HG03066 (cell line): Measurements from ENCODE around the gene CCL5.
"Not testable (repeated sequence)": the region's sequence is repeated elsewhere in the genome, so short reads cannot be mapped to it uniquely, and the experiment has no call there.

Experiments used
- ATAC-seq: cut with Tn5 transposase; IDR thresholded peaks from one replicate; pipeline ENCODE4 v1.9.1; 2021; ENCODE audit warnings: low read depth; ENCODE audit not compliant: unreplicated experiment

Gene CCL5

DNA sequence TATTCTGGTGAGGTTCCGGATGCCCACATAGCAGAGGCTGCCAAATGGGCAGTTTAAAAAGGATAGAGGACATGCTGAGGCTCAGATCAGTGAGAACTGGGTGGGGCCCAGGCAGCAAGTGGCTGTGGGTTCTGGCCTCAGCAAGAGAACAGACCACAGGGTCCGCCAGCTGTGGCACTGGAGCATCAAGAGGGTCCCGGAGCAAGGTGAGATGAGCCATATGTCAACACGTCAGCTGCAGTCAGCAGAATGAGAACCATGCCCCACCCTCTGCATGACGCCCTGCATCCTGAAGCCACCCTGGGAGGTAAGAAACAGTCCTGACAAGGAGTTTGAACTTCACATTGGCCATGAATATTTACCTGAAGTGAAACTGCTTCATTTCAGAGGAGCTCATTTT, 20.1 kb upstream of the CCL5 start:
- no peak for ATAC-seq

DNA sequence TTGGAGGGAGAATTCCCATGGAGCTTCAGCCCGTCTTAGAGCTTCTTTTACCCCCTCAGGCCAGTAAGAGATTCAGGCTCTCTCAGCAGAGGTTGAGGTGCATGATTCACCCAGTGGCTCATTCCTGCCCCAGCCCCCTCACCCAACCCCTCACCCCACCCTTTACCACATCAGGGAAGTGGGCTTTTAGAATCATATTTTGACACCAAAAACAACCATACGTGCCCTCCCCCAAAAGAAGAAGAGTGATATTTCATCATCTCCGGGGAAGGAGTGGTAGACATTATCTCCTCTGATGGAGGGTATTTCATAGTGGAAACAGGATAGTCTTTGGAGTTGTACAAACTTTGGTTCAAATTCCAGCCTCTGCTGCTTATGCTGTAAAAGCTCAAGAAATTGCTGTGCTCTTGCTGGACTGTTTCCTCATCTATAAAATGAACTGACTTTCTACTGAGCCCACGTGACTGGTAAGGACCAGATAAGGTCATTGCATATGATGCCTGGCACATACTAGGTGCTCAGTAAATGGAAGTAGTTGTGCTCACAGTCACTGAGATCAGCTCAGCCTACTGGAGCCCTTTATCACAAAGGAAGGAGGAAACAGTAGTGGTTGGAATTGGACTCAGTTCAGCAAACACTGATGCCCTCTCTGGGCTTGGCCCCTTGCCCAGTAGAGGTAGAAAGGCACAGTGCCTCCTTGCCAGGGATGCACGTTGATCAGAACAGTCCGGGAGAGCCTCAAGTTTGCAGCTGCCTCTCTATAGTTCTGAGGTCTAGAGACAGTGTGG, 18.3 kb upstream of the CCL5 start:
- no peak for ATAC-seq

DNA sequence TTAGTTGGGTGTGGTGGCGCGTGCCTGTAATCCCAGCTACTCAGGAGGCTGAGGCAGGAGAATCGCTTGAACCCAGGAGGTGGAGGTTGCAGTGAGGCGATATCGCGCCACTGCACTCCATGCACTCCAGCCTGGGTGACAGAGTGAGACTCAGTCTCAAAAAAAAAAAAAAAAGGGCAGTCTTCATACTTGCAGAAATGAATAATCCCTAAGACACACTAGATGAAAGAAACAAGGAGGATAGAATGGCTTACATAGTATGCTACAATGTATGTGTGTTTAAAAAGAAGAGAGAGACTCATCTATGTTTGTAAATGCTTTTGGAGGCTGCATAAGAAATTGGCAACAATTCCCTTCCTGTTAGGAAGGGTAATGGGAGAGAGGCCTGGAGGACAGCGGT, 17.6 kb upstream of the CCL5 start:
- ATAC-seq = not testable (repeated sequence)

DNA sequence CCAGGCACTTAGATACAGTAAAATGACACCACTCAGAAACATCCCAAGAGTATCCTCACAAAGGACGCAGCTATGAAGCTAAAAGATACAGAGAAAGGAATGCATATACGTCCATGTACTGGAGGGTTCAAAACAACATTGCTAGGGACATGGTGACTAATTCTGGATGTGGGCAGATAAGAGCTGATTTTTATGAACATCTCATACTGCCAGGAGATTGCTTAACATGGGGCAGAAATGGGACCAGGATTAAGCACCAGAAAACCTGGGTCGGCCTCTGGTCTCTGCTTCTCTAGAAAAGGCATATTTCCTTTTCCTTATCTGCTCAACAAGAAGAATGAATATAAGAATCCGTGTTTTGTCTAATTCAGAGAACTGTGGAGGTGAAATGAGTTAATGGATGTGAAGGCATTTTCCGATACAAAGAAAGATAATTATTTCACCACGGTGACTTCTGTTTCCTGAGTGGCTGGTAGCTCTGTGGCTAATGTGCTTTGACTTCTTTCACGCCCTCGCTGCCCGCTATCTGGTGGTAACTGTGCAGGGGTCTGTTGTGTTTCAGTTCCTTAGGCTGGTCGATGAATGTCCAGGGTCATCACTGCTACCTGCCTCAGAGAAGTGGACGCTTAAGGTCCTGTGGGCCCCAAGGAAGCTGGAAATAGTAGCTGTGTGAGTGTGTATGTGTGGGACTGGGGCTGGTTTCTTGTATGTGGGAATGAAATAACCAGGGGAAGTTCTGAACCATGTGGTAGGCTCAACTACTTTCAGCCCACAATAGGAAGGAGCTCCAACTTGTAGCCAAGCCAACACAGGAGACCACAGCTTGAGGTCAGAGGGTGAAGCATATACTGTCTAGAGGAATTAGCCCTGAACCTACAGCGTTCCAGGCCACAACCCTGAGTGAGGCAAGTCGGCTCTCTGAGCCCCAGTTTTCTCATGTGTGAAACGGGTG, 15.8 kb upstream of the CCL5 start:
- peak; percentile 60 for ATAC-seq

DNA sequence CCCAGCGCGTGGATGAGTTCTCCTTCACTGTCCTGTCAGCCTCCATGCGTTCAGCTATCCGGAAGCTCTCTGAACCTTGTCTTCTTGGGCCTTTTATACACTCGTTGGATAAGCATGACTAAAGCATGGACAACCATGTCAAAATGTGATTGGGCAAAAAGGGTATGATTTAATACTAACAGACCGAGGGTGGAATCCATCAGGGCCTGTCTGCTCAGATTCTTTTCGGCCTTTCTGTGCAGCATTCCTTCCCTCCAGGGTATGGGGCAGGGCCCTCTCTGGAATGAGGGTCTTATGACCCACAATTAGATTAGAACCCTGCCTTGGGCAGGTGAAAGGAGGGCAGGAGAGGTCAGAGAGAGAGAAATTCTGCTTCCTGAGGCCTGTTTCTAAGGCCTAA, 14.0 kb upstream of the CCL5 start:
- ATAC-seq = no peak

DNA sequence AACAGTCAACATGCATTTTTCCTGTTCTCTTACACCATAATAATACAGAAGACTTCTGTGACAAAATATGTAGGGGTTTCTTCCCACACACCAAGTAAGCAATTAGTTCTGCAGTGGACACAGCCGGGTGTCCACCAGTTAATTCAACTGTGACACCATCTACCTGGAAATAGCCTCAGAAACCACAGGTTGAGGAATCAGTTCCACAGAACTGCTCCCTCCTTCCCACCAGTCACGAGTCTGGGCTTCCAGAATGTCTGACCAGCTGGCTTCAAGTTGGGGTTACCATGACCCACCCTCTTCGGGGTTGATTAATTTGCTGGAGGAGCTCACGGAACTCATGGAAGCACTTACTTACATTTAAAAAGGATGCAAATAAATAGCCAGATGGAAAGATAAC, 13.6 kb upstream of the CCL5 start:
- no peak for ATAC-seq

DNA sequence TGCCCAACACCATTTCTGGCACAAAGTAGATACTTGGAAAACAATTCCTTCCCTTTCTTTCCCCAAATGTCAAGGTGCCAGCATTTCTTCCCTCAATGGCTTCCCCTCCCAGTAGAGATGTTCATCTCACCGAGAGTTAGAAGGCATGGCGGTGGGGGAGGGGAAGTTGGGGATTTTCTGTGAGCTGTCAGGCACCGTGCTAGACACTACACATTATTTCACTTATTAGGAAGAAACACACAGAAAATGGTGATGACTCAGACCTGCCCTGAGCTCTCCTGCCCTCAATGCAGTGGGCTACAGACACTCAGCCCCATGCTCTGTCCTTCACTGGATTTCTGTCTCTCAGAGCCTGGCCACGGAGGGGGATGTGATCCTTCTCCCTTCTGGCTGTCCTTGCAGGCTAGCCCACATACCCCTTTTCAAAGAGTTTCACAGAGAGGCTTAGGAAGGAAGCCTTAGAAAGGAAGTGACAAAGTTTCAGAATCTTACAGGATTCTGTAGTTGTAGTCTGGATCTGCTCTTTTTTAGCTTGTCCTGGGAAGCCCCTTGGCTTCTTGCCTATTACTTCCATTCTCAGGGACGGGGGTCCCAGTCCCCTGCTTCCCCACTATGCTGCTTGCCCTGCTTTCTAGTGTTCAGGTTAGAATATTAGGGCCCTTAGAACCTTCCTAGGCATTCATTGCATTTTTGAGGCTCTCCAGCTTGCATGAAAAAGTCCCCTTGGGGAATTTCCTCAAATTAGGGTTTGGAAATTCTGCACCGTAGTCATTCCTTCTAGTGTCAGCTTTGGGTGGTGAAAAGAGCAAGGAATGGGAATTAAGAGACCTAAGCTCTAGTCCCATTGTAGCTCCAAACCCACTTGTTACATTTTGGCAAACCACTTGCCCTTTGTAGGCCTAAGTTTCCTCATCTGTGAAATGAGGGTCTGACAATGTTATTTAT, 12.2 kb upstream of the CCL5 start:
- ATAC-seq = no peak

DNA sequence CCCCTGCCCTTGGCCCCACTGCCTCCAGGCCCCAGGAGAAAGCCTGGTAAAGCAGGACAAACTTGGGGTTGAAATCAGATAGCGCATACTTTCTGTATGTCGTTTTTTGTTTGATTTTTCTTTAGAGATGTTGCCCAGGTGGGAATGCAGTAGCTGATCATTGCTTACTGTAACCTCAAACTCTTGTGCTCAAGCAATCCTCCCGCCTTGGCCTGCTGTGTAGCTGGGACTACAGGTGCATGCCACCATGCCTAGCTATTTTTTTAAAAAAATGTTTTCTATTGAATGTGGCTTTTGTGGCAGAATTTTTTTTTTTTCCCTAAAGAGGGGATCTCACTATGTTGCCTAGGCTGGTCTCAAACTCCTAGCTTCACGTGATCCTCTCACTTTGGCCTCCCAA, 11.1 kb upstream of the CCL5 start:
- ATAC-seq = no peak

DNA sequence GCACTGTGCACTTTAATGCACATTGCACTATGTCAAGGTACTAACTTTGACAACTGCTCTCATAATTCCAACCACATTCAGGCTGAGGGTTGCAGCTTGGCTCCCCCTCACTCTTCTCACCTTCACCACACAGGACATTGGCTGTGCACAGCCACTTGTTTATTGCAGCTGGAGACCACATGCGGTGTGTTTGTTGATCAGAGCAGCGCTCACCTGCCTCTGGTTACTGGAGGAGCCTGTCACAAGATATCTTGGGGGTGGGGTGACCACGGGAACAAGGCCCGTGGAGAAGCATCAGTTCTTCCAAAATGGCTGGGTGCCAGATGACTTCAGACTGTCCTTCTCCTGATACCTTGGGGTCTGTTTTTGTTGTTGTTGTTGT, 10.6 kb upstream of the CCL5 start:
- peak; percentile 61 for ATAC-seq

DNA sequence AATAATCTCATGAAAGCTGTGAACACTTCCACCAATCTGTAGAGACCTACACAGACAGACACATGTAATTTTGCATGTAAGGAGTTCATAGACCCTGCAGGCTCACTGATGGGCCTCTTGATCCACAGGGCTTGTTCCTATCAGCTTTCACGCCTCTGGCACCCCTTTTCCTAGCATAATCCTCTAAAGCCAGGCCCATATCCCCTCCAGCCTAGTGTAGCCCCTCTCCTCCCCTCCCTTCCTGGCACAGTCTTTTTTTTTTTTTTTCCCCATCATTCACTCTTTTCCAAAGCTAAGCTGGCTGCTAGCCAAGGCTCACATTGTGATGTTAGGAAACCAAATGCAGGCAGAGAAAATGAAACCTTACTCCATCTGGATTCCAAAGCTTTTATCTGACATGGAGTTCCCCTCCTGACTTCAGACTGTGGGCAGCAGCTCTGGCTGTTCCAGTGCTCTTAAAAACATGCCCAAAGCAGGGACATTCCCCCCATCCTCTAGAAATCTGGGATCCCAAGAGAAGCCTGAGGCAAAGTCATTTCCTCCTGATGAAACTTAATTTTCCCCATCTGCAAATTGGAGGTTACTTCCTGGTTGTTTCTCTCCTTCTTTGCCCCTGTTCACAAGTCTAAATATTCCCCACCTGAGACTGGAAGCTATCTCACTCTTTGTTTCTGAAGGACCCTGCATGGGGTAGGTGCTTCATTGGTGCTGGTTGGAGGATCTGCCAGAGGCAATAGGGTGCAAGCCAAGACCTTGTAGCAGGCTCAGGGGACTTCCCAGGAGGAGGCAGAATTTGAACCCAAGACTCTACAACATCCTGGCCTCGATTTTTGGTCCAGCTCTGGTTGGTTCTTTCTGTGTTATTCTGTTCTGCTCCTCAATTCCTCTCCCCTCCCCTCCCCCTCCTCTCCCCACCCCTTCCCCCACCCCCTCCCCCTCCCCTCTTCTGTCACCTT, 9.9 kb upstream of the CCL5 start:
- no peak for ATAC-seq

DNA sequence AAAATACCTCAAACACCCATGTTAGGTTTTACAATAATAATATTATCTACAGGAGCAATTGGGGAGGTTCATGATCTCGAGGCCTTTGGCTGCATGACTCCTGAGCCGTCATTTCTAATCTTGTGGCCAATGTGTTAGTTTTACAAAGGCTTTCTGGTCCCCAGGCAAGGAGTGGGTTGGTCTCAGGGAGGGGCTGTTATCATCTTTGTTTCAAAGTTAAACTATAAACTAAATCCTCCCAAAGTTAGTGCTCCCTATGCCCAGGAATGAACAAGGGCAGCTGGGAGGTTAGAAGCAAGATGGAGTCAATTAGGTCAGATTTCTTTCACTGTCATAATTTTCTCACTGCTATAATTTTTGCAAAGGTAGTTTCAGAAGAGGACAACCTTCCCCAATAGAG, 9.1 kb upstream of the CCL5 start:
- peak; percentile 46 for ATAC-seq

DNA sequence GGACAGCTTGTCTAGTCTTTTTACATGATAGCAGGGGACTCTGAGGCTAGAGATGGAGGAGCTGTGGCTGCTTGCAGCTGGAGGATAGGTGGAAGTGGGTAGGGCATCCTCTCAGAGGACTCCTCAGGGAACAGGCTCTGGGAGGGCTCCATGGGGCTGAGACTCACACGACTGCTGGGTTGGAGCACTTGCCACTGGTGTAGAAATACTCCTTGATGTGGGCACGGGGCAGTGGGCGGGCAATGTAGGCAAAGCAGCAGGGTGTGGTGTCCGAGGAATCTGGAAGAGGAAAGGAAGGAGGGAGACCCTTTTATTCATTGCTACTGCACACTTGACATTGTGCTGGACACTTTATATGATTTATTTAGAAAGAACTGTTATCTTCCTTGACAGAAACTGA, 1.8 kb downstream of the CCL5 start:
- ATAC-seq = no peak

DNA sequence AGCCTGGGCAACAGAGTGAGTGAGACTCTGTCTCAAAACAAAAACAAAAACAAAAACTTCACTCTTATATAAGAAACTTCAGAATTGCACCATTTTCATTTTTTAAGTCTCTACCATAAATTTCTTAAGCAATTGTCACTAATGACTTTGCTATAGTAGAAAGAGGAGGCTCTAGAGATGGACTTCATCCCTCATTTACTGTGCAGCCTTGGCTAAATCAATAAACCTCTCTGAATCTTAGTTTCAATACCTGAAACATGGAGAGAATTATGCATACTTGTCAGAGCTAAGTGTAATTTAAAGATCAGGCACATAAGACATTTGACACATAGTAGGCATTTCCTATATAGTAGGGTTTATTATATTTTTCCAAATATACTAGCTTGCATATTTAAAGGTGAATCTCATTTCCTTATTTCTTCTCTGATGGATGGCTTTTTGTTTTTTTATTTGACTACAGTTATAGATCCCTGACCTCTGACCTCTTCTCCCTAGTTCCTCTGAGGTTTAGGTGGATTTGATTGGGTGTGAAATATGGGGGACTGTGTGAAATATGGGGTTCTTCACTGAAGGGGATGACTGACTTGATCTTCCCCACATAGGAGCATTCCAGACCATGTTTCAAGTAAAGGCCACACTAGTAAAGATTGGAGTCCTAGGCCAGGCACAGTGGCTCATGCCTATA, 2.7 kb downstream of the CCL5 start:
- no peak for ATAC-seq

DNA sequence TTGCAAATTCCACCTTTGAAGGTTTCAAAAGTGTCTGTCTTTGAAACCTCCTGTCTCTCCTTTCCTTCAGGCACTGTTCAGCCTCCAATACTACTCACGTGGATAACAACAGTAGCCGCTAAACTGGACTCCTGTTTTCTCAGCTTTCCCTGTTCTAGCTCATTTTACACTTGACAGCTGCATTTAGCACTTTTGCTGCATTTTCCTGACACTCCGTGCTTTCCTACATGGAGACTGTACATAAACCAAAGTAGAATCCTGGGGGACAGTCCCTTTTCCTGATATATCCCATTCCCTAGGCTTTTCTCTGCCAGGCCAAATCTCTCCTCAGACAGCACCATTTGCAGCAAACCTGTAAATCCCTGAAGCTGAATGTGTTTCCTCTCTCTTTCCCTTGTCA, 3.6 kb downstream of the CCL5 start:
- ATAC-seq = no peak

DNA sequence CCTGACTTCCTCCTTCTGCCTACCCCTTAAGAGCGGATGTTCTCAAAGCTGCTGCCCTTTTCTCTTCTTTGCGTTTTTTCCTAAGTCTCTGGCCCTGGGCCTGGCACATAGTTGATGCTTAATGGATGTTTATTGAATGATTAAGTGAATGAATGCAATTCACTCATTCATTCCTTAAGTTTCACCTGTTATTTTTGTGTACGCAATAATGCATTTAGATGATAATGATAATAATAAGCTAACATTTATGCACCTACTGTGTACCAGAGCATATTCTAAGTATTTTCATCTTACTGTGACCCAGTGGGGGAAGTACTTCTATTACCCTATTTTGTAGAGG, 4.4 kb downstream of the CCL5 start:
- no peak for ATAC-seq

DNA sequence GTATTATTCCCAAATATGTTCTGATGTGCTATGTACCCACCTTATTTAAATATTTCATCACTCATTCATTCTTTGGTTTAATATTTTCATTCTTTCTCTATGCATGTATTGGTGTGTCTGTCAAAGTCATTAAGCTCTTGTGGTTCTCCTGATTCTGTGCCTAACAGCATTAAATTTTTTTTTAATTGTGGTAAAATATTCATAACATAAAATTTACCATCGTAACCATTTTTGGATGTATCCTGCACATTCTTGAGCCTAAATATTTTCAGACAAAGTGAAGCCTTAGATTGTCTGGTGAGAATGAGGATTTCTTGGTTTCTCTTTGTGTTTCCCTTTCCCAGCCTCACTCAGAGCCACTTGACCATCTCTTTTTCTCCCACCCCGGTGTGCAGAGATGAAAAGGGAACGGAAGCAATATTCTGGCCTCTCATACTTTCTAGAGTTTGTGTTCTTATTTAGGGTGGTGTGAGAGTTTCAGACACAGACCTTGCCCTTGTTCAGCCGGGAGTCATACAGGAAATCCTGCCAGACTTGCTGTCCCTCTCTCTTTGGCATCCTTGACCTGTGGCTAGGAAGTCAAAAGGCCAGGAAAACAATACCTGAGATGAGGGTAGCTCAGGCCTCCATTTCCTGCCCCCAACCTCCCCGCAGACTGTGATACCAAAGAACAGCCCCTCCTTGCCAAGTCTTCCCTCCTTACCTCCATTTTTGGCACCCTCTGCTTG, 4.9 kb downstream of the CCL5 start:
- ATAC-seq = no peak

DNA sequence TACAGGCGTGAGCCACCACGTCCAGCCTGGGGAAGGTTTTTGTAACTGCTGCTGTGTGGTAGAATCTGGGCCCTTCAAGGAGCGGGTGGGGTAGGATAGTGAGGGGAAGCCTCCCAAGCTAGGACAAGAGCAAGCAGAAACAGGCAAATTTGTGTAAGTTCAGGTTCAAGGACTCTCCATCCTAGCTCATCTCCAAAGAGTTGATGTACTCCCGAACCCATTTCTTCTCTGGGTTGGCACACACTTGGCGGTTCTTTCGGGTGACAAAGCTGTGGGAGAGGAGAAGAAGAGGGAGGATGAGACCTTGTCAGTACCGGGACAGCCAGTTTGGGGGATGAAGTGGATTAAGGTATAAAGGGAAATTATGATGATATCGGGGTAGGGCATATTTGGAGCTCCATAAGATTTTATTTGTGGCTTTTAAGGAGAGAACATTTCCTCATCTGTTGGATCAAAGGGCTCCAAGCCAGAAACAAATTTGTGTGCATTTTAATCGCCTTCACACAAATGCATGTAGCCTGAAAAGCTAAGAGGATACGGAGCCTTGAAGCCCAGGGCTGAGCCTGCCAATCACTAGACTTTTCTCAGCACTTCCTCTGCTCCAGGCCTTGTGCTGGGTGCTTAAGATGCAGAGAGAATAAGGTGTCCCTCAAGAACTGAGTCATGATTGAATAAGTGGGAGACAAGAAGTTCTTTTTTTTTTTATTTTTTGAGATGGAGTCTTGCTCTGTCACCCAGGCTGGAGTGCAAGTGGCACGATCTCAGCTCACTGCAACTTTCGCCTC, 7.8 kb downstream of the CCL5 start:
- no peak for ATAC-seq
